Transverse colon (tissue), 4 donors: ENCODE data around the gene ZNF385B. TPM values are rescaled to one million over a fixed set of nuclear protein-coding genes. Genes with fewer than 3 reads are reported as not detected.

Experiments used
- DNase-seq: peaks from one replicate; pipeline ENCODE4 v3.0.0-alpha.2; 2019
- H3K27ac ChIP-seq, 4 donors: fragments of 200-600 bp; sonication (generic); 2 replicates each; pipeline ENCODE4 v1.5.1; 2016 to 2018; ENCODE audit warnings: inconsistent platforms in 4 of 4
- H3K27me3 ChIP-seq: fragments of 200-600 bp; sonication (generic); 2 replicates; pipeline ENCODE4 v1.5.1; 2017; ENCODE audit warnings: inconsistent platforms
- H3K36me3 ChIP-seq, 4 donors: fragments of 200-600 bp; sonication (generic); 2 replicates each; pipeline ENCODE4 v1.5.1; 2017 to 2019; ENCODE audit warnings: inconsistent platforms in 4 of 4
- H3K4me1 ChIP-seq, 4 donors: fragments of 200-600 bp; sonication (generic); 2 replicates each; pipeline ENCODE4 v1.5.1; 2017 to 2020; ENCODE audit warnings: inconsistent platforms in 4 of 4
- H3K4me3 ChIP-seq, 4 donors: fragments of 200-600 bp; sonication (generic); 1 replicate in 1 of 4; 2 replicates in 3 of 4; pipeline versions ENCODE4 v1.5.1 to v1.6.1; 2017 to 2019; ENCODE audit warnings: inconsistent platforms in 4 of 4
- H3K9me3 ChIP-seq, 2 donors: fragments of 200-600 bp; sonication (generic); 2 replicates each; pipeline ENCODE4 v1.5.1; 2017 to 2019; ENCODE audit warnings: inconsistent platforms in 2 of 2
- EP300 ChIP-seq: sonication (generic); formaldehyde crosslinking; IDR thresholded peaks from one replicate; pipeline ENCODE4 v1.6.1; 2017; ENCODE audit warnings: antibody characterized with exemption, low read depth
- POLR2A ChIP-seq: fragments of 450-650 bp; IDR thresholded peaks from one replicate; pipeline ENCODE4 v1.6.1; 2016; ENCODE audit warnings: antibody characterized with exemption, mild to moderate bottlenecking, moderate library complexity
- POLR2AphosphoS5 ChIP-seq, 3 donors: sonication (generic); formaldehyde crosslinking; IDR thresholded peaks; one replicate each; pipeline ENCODE4 v1.6.1; 2016; ENCODE audit warnings: antibody characterized with exemption in 3 of 3
- WGBS, 2 donors: methylation state at CpG; one replicate each; pipeline ENCODE4 v1.1.5; 2018; ENCODE audit warnings: low coverage in 1 of 2; 5-methylcytosine and 5-hydroxymethylcytosine counted together
- in situ Hi-C, 4 donors: fragments of 200-750 bp; cut with MboI; loops; one replicate each; pipeline versions ENCODE4 v1.15.0 to v1.15.1; 2017; ENCODE audit warnings: low sequenced_read_pairs in 3 of 4, low pct_ligation_motif_present in 1 of 4, low pct_unique_long_range_greater_than_20kb in 1 of 4
- intact Hi-C: fragments of 100-400 bp; cut with DNase I; formaldehyde crosslinking; loops from one replicate; pipeline ENCODE4 v1.15.1; 2023; ENCODE audit warnings: low total_unique reads
- total RNA-seq, 4 donors: library from RNA; depleted of rRNA; stranded (reverse); fragments of >200 nt; gene quantifications; one replicate each; pipeline ENCODE4 v1.1.0, GENCODE V29; 2016
- TF ChIP-seq, protein P1 (sequence below), 5 experiments: fragments of 200-600 bp in 3 of 5; fragments of 450-650 bp in 2 of 5; sonication (generic) in 3 of 5; IDR thresholded peaks; 1 replicate in 2 of 5; 2 replicates in 3 of 5; pipeline ENCODE4 v1.5.1; 2016 to 2017; ENCODE audit warnings: antibody characterized with exemption in 5 of 5, inconsistent platforms in 3 of 5, mild to moderate bottlenecking in 2 of 5, moderate library complexity in 1 of 5

Gene ZNF385B
- total RNA-seq, 4 donors from 2014 or later: 1.2 to 6.0 (median 2.4) TPM

DNA sequence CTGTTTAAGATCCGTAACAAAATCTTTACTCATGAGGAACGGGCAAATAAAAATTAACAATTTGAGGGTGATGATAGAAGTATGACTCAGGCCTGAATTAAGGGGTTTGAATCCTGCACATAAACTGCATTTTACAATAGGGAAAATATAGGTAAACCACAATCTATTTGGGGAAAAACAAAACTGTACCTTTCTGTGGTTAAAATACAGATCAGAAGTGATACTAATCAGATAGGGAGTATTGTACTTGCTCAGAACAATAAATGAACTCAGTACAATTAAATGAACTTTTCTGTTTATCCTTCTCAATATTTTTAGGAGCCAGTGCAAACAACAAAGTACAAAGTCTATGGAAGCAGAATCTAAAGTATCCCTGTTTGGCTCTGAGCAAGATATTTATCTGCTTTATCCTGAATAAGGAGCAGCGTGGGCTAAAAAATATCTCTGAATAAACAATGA is 287.3 kb downstream of the ZNF385B start:
- Histone ChIP-seq H3K36me3 (no peaks in the 10 kb centered on the region), H3K9me3 (no peaks in the 10 kb centered on the region), H3K27ac (no peak overlapping the region), H3K4me1 (peaks cover 0 to 15% (median 8%) of the 10 kb centered on the region in 4 donors), H3K27me3 (no peaks in the 10 kb centered on the region), H3K4me3 (no peak overlapping the region)
- 45 to 54% methylated on average over 3 of the region's 3 CpGs for WGBS, 2 donors
- in situ Hi-C loops: no loop called here
- no peak for DNase-seq
- no peak for TF ChIP-seq POLR2A
- TF ChIP-seq, protein P1, sequence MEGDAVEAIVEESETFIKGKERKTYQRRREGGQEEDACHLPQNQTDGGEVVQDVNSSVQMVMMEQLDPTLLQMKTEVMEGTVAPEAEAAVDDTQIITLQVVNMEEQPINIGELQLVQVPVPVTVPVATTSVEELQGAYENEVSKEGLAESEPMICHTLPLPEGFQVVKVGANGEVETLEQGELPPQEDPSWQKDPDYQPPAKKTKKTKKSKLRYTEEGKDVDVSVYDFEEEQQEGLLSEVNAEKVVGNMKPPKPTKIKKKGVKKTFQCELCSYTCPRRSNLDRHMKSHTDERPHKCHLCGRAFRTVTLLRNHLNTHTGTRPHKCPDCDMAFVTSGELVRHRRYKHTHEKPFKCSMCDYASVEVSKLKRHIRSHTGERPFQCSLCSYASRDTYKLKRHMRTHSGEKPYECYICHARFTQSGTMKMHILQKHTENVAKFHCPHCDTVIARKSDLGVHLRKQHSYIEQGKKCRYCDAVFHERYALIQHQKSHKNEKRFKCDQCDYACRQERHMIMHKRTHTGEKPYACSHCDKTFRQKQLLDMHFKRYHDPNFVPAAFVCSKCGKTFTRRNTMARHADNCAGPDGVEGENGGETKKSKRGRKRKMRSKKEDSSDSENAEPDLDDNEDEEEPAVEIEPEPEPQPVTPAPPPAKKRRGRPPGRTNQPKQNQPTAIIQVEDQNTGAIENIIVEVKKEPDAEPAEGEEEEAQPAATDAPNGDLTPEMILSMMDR (IDR thresholded peaks at IDR 0.05): no peak
- intact Hi-C loops: no loop called here

DNA sequence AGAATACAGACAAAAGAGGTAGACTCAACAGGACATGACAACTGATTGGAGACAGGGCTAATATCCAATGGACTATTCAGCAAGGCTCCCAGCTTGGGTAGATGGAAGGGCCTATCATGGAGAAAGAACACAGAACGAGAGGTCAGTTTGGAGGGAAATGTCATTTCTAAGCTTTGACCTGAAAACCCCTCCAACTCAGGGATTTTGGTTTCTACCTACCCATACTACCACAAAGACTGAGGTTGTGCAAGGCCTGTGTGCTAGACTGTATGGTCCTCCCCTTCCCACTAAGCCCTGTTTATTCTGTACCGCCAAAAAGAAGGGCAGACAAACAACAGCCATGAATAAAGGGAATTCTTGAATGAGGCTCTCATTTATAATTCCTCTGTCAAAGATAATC is 288.9 kb downstream of the ZNF385B start:
- no peaks in the 10 kb centered on the region for H3K9me3 ChIP-seq
- no peak overlapping the region for H3K4me3 ChIP-seq
- in situ Hi-C loops: no loop called here
- H3K27ac ChIP-seq: no peak overlapping the region
- no peak for TF ChIP-seq POLR2AphosphoS5 (IDR thresholded peaks at IDR 0.05)
- no peak for TF ChIP-seq POLR2A
- no peak for TF ChIP-seq EP300
- TF ChIP-seq, protein P1 (IDR thresholded peaks at IDR 0.05): no peak
- no peaks in the 10 kb centered on the region for H3K27me3 ChIP-seq
- peaks cover 0 to 15% (median 3%) of the 10 kb centered on the region in 4 donors for H3K4me1 ChIP-seq
- DNase-seq: no peak
- intact Hi-C loops: no loop called here
- WGBS, 2 donors: 79 to 83% methylated on average over 2 of the region's 2 CpGs
- no peaks in the 10 kb centered on the region for H3K36me3 ChIP-seq

GRCh38 chr2:179571721-179572120 is 289.7 kb downstream of the ZNF385B start:
- 74 to 100% methylated on average over 2 to 4 of the region's 4 CpGs for WGBS, 2 donors
- H3K4me1 ChIP-seq: peaks cover 0 to 15% (median 3%) of the 10 kb centered on the region in 4 donors
- H3K9me3 ChIP-seq: no peaks in the 10 kb centered on the region
- DNase-seq: no peak
- TF ChIP-seq POLR2A (no peak), POLR2AphosphoS5 (IDR thresholded peaks at IDR 0.05) (no peak), EP300 (no peak)
- TF ChIP-seq, protein P1 (IDR thresholded peaks at IDR 0.05): no peak
- intact Hi-C loops (no loop called here), in situ Hi-C loops (no loop called here)
- no peaks in the 10 kb centered on the region for H3K27me3 ChIP-seq
- no peak overlapping the region for H3K4me3 ChIP-seq
- H3K27ac ChIP-seq: no peak overlapping the region
- no peaks in the 10 kb centered on the region for H3K36me3 ChIP-seq

DNA sequence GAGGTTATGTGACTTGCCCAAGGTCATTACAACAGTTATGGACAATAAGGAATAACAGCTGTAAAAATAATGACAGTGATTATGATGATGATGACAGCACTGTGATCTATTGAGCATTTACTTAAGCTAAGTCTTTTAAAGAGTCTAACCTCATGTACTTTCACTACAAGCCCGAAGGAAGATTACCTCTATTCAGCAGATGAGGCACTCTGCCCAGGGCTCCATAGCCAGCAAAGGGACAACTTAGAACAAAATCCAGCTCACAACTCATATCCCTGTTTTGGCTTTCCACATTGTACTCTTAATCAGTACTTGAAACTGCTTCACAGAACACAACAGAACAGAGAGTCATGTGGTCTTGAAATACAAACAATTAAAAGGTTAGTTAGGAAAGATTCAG is 290.2 kb downstream of the ZNF385B start:
- Histone ChIP-seq H3K36me3 (no peaks in the 10 kb centered on the region), H3K4me1 (peaks cover 0 to 15% (median 3%) of the 10 kb centered on the region in 4 donors), H3K27me3 (no peaks in the 10 kb centered on the region), H3K9me3 (no peaks in the 10 kb centered on the region), H3K27ac (no peak overlapping the region), H3K4me3 (no peak overlapping the region)
- intact Hi-C loops (no loop called here), in situ Hi-C loops (no loop called here)
- TF ChIP-seq, protein P1 (IDR thresholded peaks at IDR 0.05): no peak
- TF ChIP-seq POLR2AphosphoS5 (IDR thresholded peaks at IDR 0.05) (no peak), POLR2A (no peak)
- WGBS, 2 donors: 51% methylated on average over 1 of the region's 1 CpG; no CpG with 5 or more reads in 1 of the 2 donors
- no peak for DNase-seq
